HG02970 (cell line): Measurements from ENCODE around the gene CYP11A1.

Source experiments
- ATAC-seq: cut with Tn5 transposase; IDR thresholded peaks from one replicate; pipeline ENCODE4 v1.9.1; 2021; ENCODE audit warnings: mild to moderate bottlenecking, moderate library complexity, moderate number of reproducible peaks; ENCODE audit not compliant: unreplicated experiment, low FRiP score

CYP11A1 gene

GRCh38 chr15:74367296-74367854, at the start of gene CYP11A1:
Gene CYP11A1, minus strand, starts transcription at chr15:74367646. Its CDS starts 61 bp downstream, at chr15:74367585.
- ATAC-seq, result no peak

GRCh38 chr15:74417225-74417624, 49.8 kb upstream of the CYP11A1 start:
- no peak for ATAC-seq

DNA sequence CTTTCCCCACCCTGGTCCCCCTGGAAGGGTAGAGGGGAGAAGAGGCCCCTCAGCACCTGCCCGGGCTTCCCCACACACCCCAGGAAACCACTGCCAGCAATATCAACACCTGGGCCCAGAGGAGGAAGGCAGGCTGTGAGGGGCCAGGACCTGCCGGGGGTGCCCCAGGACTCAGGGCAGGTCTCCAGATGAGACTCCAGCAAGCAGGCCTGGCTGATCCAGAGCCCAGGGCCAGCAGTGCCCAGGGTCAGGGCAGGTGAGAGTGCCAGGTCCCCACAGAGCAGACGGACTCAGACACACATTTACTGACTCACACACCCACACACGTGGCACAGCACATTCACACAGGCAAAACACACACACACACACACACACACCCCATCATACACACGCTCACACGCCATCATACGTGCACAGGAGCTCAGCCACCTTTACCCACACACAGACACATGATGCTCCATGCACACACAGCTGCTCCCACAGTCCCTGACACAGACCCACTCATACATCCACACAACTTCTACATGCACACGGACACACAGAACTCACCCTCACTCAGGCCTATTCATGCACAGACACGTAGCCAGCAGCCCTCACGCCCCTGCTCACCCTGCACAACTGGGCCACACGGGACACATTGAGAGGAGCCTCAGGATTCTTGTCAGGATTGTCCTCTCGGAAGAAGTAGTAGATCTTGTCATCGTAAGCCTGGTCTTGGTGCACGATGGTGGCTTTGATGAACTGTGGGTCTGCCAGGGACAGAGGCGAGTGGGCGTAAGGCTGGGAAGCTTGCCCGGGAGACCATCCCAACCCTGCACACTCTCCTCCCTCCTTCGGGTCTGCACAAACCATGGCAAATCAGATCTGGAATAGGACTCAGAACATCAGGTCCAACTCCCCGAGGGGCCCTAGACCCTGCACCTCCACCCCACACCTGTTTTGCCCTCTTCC, 48.8 kb upstream of the CYP11A1 start:
- ATAC-seq, result no peak

DNA sequence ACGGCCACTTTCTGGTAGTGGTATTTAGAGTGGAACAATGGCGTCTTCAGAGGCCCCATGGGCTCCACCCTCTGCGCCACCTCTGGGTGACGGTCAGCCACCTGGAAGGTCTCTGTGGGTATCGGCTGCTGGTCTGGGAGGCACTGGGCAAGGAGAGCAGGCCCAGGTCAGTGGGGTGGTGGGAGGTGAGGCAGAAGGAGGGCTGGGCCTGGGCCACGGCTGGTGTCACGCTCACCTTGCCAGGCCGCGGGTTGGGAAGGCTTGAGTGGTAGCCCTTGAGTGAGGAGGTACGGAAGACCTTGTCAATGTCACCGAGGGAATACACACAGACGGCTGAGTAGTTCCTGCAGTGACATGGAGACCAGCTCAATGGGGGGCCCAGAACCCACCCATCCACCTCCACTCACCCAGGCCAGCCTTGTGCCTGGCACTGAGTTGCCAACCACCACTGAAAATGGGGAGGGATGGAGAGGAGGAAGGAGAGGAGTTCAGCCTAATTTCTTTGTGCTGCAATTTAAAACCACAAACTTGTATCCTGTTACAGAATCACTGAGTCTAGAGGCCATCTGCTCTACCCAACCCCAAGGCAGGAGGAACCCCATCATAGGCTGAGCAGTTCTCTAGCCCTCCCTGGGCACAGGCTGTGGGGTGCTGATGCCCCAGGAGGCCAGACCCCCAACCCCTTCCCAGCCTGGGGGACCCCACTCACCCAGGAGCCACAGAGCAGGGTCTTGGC, 47.3 kb upstream of the CYP11A1 start:
- ATAC-seq, result no peak

DNA sequence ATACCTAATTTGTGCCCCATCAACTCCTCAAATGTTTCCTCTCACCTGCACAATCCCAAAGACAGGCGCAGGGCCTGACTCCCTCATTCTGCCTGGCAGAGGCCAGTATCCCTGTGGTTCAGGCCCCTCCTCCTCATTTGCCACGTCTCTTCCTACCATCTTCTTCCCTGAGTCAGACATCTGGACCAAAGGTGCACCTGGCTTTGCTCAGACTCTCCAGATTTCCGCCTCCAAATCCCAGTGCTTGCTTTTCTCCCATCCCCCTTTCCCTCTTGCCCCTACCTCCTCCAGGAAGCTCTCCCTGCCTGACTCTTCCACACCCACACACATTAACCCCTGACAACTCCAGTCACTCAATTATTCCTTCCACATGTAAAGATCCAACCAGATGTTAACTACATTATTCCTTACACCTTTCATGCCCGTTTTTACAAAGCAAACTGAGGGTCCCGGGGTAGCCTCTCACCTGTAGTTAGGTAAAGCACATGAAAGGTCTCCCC, 46.7 kb upstream of the CYP11A1 start:
- no peak for ATAC-seq

- no peak for ATAC-seq
Observed at GRCh38 chr15:74413350-74414080, 46.1 kb upstream of the CYP11A1 start.

GRCh38 chr15:74412159-74412558, 44.7 kb upstream of the CYP11A1 start:
- no peak for ATAC-seq

DNA sequence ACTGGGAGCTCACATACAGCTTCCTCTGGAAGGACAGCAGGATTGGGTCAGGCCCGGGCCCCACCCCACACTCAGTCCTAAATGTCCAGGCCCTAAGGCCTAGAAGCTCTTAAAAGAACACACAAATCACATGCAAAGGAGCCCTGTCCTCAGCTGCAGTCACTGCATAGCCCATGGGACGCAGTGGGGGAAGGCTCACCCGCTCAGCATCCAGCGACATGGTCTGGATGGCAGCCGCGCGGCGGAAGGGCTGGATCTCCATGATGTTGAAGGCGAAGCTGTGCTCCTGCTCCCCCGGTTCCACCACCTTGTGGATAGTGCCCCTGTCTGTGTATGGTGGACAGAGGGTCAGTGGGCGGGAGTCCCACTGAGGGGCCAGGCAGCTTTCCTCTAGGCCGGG, 44.2 kb upstream of the CYP11A1 start:
- no peak for ATAC-seq

GRCh38 chr15:74410502-74410901, 43.1 kb upstream of the CYP11A1 start:
- ATAC-seq, result no peak

- ATAC-seq, result no peak
Observed at GRCh38 chr15:74409225-74409624, 41.8 kb upstream of the CYP11A1 start.

DNA sequence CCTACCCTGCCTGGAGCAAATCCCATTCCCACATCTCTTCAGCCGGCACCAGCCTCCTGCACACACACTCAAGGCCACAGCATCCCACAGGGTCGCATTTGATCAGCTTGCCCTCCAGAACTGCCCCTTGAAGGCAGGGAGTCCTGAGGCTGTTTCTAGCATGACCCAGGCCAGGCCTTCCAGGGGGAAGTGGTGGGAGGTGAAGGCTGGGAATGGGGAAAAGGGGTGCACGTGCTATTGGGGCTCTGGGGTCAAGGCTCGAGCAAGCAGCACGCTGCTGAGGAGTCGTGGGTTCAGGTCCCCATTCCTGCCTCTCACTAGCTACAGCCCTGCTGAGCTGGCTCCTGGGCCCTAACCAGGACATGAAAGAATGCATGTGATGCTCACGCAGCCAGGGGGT, 41.4 kb upstream of the CYP11A1 start:
- no peak for ATAC-seq

- no peak for ATAC-seq
Observed at GRCh38 chr15:74408385-74408784, 40.9 kb upstream of the CYP11A1 start.

DNA sequence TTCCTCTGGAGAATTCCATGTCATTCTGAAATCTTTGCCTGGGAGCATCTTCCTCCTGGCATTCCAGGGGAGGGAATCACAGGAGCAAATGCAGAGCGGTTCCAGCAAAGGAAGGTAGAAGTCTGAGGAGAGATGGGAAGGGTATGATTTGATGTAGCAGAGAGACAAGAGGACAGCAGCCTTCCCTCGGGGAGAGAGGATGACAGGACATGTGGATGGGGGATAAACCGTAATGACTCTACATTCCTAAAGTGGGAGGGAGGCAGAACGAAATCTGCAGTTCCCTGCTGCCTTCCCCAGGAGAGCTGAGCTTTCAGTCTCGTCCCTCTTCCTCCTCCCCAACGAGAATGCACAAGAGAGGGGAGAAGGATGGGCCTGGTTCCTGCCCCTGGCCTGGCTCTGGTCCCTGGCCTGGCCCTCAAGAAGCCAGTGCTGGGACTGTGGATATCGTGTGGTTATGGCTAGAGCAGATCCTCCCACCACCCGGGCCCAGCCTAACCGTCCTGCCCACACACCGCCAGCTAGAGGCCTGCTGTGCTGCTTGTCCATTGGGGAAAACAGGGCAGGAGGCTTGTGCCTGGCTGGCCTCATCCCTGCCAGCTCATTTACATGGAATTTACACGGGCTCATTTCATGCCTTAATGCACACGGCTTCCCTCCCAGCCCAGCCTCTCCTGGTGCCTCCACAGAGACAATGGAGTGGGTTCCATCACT, 39.7 kb upstream of the CYP11A1 start:
- no peak for ATAC-seq

DNA sequence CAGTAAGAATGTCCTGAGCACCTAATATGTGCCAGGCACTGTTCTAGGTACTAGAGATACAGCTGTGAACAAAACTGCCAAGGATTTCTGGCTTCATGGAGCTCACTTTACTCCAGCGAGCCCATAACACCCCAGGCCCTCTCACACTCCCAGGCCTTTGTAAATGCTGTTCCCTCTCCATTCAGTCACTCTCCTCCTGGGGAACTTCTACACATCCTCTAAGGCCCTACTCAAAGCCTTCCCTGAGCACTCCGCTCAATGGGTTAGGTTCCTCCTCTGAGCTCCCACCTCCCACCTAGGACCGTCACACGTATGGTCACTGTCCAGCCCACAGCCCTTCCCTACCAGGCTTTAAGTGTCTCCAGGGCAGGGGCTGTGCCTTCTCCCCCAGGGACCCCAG, 39.1 kb upstream of the CYP11A1 start:
- no peak for ATAC-seq

GRCh38 chr15:74405823-74406222, 38.4 kb upstream of the CYP11A1 start:
- no peak for ATAC-seq

DNA sequence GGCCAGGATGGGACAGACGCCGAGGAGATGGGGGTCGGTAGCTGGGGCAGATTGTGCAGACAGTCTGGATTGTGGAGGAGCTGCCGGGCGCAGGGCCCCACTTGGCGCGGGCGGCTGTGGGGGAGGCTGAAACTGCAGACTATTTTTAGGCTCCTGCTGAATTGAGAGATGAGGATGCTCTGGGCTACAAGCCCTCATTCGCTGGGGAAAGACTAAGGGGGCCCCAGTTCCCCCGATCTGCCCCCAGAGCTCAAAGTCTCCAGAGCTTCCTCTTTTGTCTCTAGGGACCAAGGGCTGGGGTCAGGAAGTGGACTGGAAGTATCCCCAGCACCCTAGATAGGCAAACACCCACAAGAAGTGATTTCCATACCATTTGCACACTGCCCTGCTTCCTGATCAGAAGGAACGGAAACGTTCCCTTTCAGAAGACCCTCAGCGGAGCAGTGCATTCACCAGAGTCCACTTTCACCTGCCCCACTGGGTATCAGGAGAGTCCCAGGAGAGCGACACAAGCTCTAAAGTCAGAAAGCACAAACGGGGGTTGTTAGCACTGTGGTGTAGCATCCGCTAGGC, 36.6 kb upstream of the CYP11A1 start:
- ATAC-seq, result no peak

GRCh38 chr15:74403588-74403919, 36.1 kb upstream of the CYP11A1 start:
- ATAC-seq, result no peak

DNA sequence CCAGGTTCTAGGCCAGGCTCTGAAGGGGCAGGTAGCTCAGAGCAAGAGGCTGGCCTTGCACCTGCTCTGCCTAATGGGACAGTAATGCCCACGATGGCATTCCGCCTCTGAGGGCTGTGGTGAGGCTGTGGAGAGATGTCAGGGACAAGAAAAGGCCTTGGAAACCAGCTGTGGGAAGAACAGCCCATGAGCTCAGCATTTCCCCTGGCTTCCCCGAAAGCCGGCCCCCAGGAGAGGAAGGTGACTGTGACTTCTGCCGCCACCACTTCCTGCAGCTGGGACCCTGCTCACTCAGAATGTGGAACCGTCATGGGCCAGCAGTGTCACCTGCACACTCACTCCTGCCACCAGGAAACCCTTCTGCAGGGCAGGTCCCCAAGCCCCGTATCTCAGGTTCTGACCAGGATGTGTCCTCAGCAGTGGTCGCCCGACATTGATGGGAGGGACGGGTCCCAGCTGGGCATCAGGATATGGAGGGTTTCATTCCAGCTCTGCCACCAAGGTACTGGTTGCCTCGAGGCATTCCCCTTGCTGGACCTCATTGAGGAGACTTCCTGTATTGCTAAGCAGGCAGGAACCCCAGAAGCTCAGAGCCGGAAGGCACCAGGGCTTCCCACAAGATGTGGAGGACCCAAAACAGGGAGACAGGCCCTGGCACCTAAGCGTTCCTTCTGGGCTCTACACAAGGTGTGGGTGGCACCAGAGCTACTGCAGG, 35.6 kb upstream of the CYP11A1 start:
- peak; percentile 28 for ATAC-seq

DNA sequence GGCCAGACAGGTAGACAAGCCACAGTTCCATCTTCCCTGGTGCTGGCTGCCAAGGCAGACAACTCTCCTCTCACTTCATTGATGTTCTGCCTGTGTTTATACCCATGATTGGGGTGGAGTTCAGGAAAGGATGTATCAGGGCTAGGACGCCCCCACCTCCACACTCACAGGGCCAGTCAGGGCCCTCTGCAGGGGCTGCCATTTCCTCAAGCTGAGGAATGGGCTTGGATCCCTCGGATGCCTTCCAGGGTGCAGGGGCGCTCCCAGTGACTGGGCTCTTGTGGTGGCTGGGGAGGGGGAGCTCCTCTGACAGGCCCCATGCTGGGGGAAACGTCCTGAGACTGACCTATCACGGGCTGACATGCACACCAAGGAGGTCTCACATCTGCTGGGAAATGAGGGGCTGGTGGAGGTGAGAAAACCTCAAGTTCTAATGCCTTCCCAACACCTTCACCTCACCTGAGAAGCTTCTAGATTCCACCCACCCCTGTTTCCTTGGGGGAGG, 34.9 kb upstream of the CYP11A1 start:
- ATAC-seq, result no peak
